Upper lobe of left lung (tissue), 4 donors: Measurements from ENCODE around the gene CDYL.

Source experiments
- EP300 ChIP-seq, 4 donors: sonication (generic); formaldehyde crosslinking; IDR thresholded peaks; one replicate each; pipeline ENCODE4 v1.5.1; 2017; ENCODE audit warnings: antibody characterized with exemption in 4 of 4, control low read depth in 2 of 4
- POLR2A ChIP-seq, 4 donors: fragments of 450-650 bp; IDR thresholded peaks; one replicate each; pipeline ENCODE4 v1.5.1; 2016 to 2017; ENCODE audit warnings: antibody characterized with exemption in 4 of 4, mild to moderate bottlenecking in 2 of 4
- POLR2AphosphoS5 ChIP-seq, 2 donors: sonication (generic); formaldehyde crosslinking; IDR thresholded peaks; one replicate each; pipeline ENCODE4 v1.5.1; 2017; ENCODE audit warnings: antibody characterized with exemption in 2 of 2
- TF ChIP-seq, protein P1 (sequence below), 6 experiments: fragments of 450-650 bp in 4 of 6; fragments of 200-600 bp in 2 of 6; sonication (generic) in 2 of 6; IDR thresholded peaks; one replicate each; pipeline ENCODE4 v1.5.1; 2016 to 2019; ENCODE audit warnings: antibody characterized with exemption in 6 of 6

DNA sequence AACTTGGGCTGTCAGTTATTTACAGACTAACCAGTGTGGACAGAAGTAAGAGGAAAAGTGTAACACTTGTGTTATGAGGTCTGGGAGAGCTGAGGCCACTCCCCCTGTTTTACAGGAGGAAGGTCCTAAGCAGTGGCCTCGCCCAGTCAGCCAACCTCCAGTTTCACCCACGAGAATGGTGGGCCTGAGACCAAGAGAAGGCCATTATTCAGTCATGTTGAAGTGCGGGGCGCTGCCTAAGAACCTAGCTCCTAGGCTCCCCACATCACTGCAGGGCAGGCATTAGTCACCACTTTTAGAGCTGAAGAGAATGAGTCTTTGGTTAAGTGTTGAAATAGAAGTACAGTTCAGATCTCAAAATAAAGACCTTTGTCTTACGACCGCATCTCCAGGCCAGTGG is 27.9 kb downstream of the CDYL start:
- TF ChIP-seq POLR2A (IDR thresholded peaks at IDR 0.05) (no peak), POLR2AphosphoS5 (IDR thresholded peaks at IDR 0.05) (no peak), EP300 (IDR thresholded peaks at IDR 0.05) (no peak)
- TF ChIP-seq, protein P1, sequence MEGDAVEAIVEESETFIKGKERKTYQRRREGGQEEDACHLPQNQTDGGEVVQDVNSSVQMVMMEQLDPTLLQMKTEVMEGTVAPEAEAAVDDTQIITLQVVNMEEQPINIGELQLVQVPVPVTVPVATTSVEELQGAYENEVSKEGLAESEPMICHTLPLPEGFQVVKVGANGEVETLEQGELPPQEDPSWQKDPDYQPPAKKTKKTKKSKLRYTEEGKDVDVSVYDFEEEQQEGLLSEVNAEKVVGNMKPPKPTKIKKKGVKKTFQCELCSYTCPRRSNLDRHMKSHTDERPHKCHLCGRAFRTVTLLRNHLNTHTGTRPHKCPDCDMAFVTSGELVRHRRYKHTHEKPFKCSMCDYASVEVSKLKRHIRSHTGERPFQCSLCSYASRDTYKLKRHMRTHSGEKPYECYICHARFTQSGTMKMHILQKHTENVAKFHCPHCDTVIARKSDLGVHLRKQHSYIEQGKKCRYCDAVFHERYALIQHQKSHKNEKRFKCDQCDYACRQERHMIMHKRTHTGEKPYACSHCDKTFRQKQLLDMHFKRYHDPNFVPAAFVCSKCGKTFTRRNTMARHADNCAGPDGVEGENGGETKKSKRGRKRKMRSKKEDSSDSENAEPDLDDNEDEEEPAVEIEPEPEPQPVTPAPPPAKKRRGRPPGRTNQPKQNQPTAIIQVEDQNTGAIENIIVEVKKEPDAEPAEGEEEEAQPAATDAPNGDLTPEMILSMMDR (IDR thresholded peaks at IDR 0.05) = no peak
